ENCODE data around the gene SLC9A9.

SLC9A9 gene

GRCh38 chr3:143840636-143841035, 7.6 kb downstream of the SLC9A9 start:
- no peak for DNase-seq

- no peak for DNase-seq
These were observed 8.3 kb downstream of the SLC9A9 start for GRCh38 chr3:143839980-143840379.

- DNase-seq: no peak
These were observed 11.2 kb downstream of the SLC9A9 start for GRCh38 chr3:143837076-143837475.

- no peak for DNase-seq
These were observed 13.0 kb downstream of the SLC9A9 start for GRCh38 chr3:143835312-143835711.

- no peak for DNase-seq
These were observed 15.8 kb downstream of the SLC9A9 start for GRCh38 chr3:143832433-143832832.

GRCh38 chr3:143831994-143832393, 16.3 kb downstream of the SLC9A9 start:
- no peak for DNase-seq

GRCh38 chr3:143831208-143831607, 17.1 kb downstream of the SLC9A9 start:
- no peak for DNase-seq

GRCh38 chr3:143830786-143831185, 17.5 kb downstream of the SLC9A9 start:
- DNase-seq: no peak

GRCh38 chr3:143830063-143830462, 18.2 kb downstream of the SLC9A9 start:
- DNase-seq: no peak

GRCh38 chr3:143827425-143827824, 20.8 kb downstream of the SLC9A9 start:
- DNase-seq: no peak

- peak; percentile 44 for DNase-seq
These were observed 22.0 kb downstream of the SLC9A9 start for GRCh38 chr3:143826296-143826695.

- no peak for DNase-seq
These were observed 22.8 kb downstream of the SLC9A9 start for GRCh38 chr3:143825513-143825912.

- peak; percentile 61 for DNase-seq
These were observed 23.4 kb downstream of the SLC9A9 start for GRCh38 chr3:143824735-143825385.

GRCh38 chr3:143822798-143823197, 25.5 kb downstream of the SLC9A9 start:
- no peak for DNase-seq

- DNase-seq: no peak
These were observed 25.9 kb downstream of the SLC9A9 start for GRCh38 chr3:143822374-143822773.

GRCh38 chr3:143821862-143822261, 26.4 kb downstream of the SLC9A9 start:
- no peak for DNase-seq

- no peak for DNase-seq
These were observed 27.6 kb downstream of the SLC9A9 start for GRCh38 chr3:143820466-143821221.

GRCh38 chr3:143819890-143820289, 28.4 kb downstream of the SLC9A9 start:
- DNase-seq: no peak

- DNase-seq: no peak
These were observed 33.8 kb downstream of the SLC9A9 start for GRCh38 chr3:143814443-143814889.

- no peak for DNase-seq
These were observed 35.8 kb downstream of the SLC9A9 start for GRCh38 chr3:143812481-143812880.

GRCh38 chr3:143811602-143812001, 36.7 kb downstream of the SLC9A9 start:
- DNase-seq: no peak

- DNase-seq: no peak
These were observed 37.4 kb downstream of the SLC9A9 start for GRCh38 chr3:143810953-143811265.

GRCh38 chr3:143810166-143810952, 37.9 kb downstream of the SLC9A9 start:
- no peak for DNase-seq

GRCh38 chr3:143809121-143809621, 39.1 kb downstream of the SLC9A9 start:
- DNase-seq: no peak
